Measurements from ENCODE around the gene CNTN1. TPM values are rescaled to one million over a fixed set of nuclear protein-coding genes. Genes with fewer than 3 reads are reported as not detected.

CNTN1 gene
- total and polyA plus RNA-seq, 10 donors: 0.50 to 12.3 (median 5.8) TPM

GRCh38 chr12:40832668-40833067 is 140.4 kb downstream of the CNTN1 start:
- Histone ChIP-seq H3K27ac (no peak overlapping the region), H3K27me3 (replicated peaks in 1 of 7) (no peaks in the 10 kb centered on the region), H3K4me3 (no peak overlapping the region), H3K9me3 (peaks cover 0 to 4% (median 0%) of the 10 kb centered on the region in 8 donors), H3K4me1 (no peaks in the 10 kb centered on the region), H3K36me3 (no peaks in the 10 kb centered on the region)
- intact Hi-C loops (cut with DNase I; ENCODE audit: low total_unique reads): no loop called here
- TF ChIP-seq CTCF (IDR thresholded peaks at IDR 0.05 in 8 of 11, conservative IDR thresholded peaks at IDR 0.05 in 3 of 11) (no peak), POLR2AphosphoS5 (IDR thresholded peaks at IDR 0.05) (no peak), POLR2A (IDR thresholded peaks at IDR 0.05) (no peak)
- DNase-seq: no peak
- WGBS, 5 donors: 51 to 79% (median 66%) methylated on average over 2 of the region's 2 CpGs

- H3K27me3 ChIP-seq (replicated peaks in 1 of 7): no peaks in the 10 kb centered on the region
- H3K36me3 ChIP-seq: no peaks in the 10 kb centered on the region
- WGBS, 5 donors: 85 to 91% (median 90%) methylated on average over 2 of the region's 2 CpGs
- H3K9me3 ChIP-seq: peaks cover 0 to 6% (median 0%) of the 10 kb centered on the region in 8 donors
- no peak overlapping the region for H3K27ac ChIP-seq
- no peak for DNase-seq
- no peak overlapping the region for H3K4me3 ChIP-seq
- TF ChIP-seq POLR2AphosphoS5 (IDR thresholded peaks at IDR 0.05) (no peak), CTCF (IDR thresholded peaks at IDR 0.05 in 8 of 11, conservative IDR thresholded peaks at IDR 0.05 in 3 of 11) (no peak), POLR2A (IDR thresholded peaks at IDR 0.05) (no peak)
- no peaks in the 10 kb centered on the region for H3K4me1 ChIP-seq
- intact Hi-C loops (cut with DNase I; ENCODE audit: low total_unique reads): no loop called here
These were observed 141.6 kb downstream of the CNTN1 start for GRCh38 chr12:40833818-40834217.

- H3K9me3 ChIP-seq: peaks cover 0 to 8% (median under 1%) of the 10 kb centered on the region in 8 donors
- H3K27me3 ChIP-seq (replicated peaks in 1 of 7): no peaks in the 10 kb centered on the region
- H3K27ac ChIP-seq: no peak overlapping the region
- no peaks in the 10 kb centered on the region for H3K4me1 ChIP-seq
- intact Hi-C loops (cut with DNase I; ENCODE audit: low total_unique reads): no loop called here
- no peak overlapping the region for H3K4me3 ChIP-seq
- H3K36me3 ChIP-seq: no peaks in the 10 kb centered on the region
- 73 to 85% (median 78%) methylated on average over 5 of the region's 5 CpGs for WGBS, 5 donors
- no peak for DNase-seq
- TF ChIP-seq CTCF (IDR thresholded peaks at IDR 0.05 in 8 of 11, conservative IDR thresholded peaks at IDR 0.05 in 3 of 11) (no peak), POLR2AphosphoS5 (IDR thresholded peaks at IDR 0.05) (no peak), POLR2A (IDR thresholded peaks at IDR 0.05) (no peak)
These were observed 142.1 kb downstream of the CNTN1 start for GRCh38 chr12:40834321-40834720.

GRCh38 chr12:40837891-40838429 is 145.7 kb downstream of the CNTN1 start:
- WGBS, 5 donors: 80 to 96% (median 89%) methylated on average over 4 to 6 of the region's 6 CpGs
- TF ChIP-seq POLR2A (IDR thresholded peaks at IDR 0.05) (no peak), CTCF (IDR thresholded peaks at IDR 0.05 in 8 of 11, conservative IDR thresholded peaks at IDR 0.05 in 3 of 11) (no peak), POLR2AphosphoS5 (IDR thresholded peaks at IDR 0.05) (no peak)
- Histone ChIP-seq H3K9me3 (peaks cover 0 to 15% (median 2%) of the 10 kb centered on the region in 8 donors), H3K27me3 (replicated peaks in 1 of 7) (no peaks in the 10 kb centered on the region), H3K27ac (no peak overlapping the region), H3K4me3 (no peak overlapping the region), H3K36me3 (no peaks in the 10 kb centered on the region), H3K4me1 (no peaks in the 10 kb centered on the region)
- intact Hi-C loops (cut with DNase I; ENCODE audit: low total_unique reads): no loop called here
- no peak for DNase-seq
